ENCODE measurements around the gene TMEM81.

The TMEM81 gene

GRCh38 chr1:205047764-205048231, 36.5 kb downstream of the TMEM81 start:
- CTCF ChIA-PET, result interaction anchor here (1.2 to 8.8 kb wide), 2 partner anchors 14 to 438 kb away, joined by 3 to 62 read pairs; no protein-coding TSS in a partner anchor
- TF ChIP-seq, protein P1, sequence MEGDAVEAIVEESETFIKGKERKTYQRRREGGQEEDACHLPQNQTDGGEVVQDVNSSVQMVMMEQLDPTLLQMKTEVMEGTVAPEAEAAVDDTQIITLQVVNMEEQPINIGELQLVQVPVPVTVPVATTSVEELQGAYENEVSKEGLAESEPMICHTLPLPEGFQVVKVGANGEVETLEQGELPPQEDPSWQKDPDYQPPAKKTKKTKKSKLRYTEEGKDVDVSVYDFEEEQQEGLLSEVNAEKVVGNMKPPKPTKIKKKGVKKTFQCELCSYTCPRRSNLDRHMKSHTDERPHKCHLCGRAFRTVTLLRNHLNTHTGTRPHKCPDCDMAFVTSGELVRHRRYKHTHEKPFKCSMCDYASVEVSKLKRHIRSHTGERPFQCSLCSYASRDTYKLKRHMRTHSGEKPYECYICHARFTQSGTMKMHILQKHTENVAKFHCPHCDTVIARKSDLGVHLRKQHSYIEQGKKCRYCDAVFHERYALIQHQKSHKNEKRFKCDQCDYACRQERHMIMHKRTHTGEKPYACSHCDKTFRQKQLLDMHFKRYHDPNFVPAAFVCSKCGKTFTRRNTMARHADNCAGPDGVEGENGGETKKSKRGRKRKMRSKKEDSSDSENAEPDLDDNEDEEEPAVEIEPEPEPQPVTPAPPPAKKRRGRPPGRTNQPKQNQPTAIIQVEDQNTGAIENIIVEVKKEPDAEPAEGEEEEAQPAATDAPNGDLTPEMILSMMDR (IDR thresholded peaks at IDR 0.05; ENCODE audit: control extremely low read depth, extremely low read depth, low read depth, missing control alignments), result no peak
- POLR2A ChIA-PET, result no interaction called here
- no peak for DNase-seq (ENCODE audit: extremely low spot score)

GRCh38 chr1:205046870-205047269, 37.4 kb downstream of the TMEM81 start:
- ChIA-PET CTCF (interaction anchor here (1.4 to 8.8 kb wide), 2 partner anchors 15 to 95 kb away, joined by 3 to 62 read pairs; no protein-coding TSS in a partner anchor), POLR2A (no interaction called here)
- TF ChIP-seq, protein P1 (IDR thresholded peaks at IDR 0.05; ENCODE audit: control extremely low read depth, extremely low read depth, low read depth, missing control alignments), result no peak
- DNase-seq (ENCODE audit: extremely low spot score), result no peak

DNA sequence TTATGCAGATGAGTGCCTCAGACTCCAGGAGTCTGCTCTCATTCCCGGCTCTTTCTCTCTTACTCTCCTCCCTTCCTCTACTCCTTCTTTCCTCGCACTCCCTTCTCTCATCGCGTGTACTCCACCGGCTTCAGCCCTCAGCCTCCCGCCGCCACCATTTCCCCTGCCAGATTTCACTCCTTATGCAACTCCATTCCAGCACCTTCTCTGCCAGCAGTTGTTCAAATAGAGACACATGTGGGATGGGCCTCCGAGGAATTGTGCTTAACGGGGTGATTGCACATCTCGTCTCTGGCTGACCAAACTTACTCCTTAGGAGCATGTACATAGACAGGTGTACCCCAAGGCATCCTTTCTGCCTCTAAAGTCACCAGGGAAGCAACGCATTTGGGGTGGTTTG, 39.1 kb downstream of the TMEM81 start:
- ChIA-PET CTCF (no interaction called here), POLR2A (no interaction called here)
- no peak for DNase-seq (ENCODE audit: extremely low spot score)
- TF ChIP-seq, protein P1 (IDR thresholded peaks at IDR 0.05; ENCODE audit: control extremely low read depth, extremely low read depth, low read depth, missing control alignments), result no peak

GRCh38 chr1:205044741-205045140, 39.5 kb downstream of the TMEM81 start:
- ChIA-PET CTCF (no interaction called here), POLR2A (no interaction called here)
- TF ChIP-seq, protein P1 (IDR thresholded peaks at IDR 0.05; ENCODE audit: control extremely low read depth, extremely low read depth, low read depth, missing control alignments), result no peak
- no peak for DNase-seq (ENCODE audit: extremely low spot score)

- ChIA-PET POLR2A (no interaction called here), CTCF (no interaction called here)
- TF ChIP-seq, protein P1 (IDR thresholded peaks at IDR 0.05; ENCODE audit: control extremely low read depth, extremely low read depth, low read depth, missing control alignments), result no peak
- DNase-seq (ENCODE audit: extremely low spot score), result no peak
These were observed 40.4 kb downstream of the TMEM81 start for GRCh38 chr1:205043866-205044265.

DNA sequence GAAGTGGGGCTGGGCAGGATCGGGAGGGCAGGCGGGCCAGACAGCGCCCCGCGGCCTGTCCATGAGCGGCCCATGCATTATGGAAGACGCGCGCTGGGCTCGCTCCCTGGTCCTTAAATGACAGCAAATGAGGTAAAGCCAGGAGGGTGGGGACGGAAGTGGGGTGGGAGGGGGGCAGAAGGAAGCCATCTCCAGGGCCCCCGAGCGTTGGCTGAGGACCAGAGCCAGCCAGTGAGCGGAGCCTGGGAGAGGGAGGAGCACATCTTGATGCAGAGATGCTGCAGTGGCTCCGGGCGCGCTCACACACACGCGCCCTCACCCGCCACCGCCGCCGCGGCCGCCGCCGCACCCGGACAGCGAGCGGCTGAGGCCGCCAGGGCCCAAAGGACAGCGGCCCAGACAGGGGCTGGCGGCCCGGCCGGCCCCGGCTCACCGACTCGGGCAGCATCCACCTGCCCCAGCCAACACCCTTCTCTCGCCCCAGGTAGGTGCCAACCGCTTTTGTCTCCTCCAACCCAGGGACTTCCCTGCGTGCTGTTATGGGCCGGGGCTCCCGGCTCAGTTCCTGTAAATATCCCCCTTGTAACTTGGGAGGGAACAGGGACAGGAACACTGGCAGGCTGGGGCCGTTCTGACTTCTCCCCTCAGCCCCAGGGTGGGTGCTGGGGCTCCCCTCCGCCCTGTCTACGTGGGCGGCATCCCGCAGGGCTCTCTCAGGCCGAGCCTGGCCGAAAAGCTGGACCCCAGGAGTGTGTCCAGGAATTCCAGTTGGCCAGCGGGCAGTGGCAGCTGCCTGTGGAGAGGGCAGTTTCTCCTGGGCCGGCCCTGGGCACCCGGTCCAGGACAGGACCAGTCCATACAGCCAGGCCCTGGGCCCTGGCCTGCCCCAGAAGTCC, 41.1 kb downstream of the TMEM81 start, which contains the start of gene CNTN2:
TSS of gene CNTN2 (plus strand) at position 302 of the 896 bp plus-strand sequence. CDS start 9,974 bp downstream, outside the sequence.
- CTCF ChIA-PET, result no interaction called here
- TF ChIP-seq, protein P1 (IDR thresholded peaks at IDR 0.05; ENCODE audit: control extremely low read depth, extremely low read depth, low read depth, missing control alignments), result no peak
- no peak for DNase-seq (ENCODE audit: extremely low spot score)
- POLR2A ChIA-PET, result no interaction called here
